Activated T-cell treated with anti-CD3 and anti-CD28 coated beads, Interleukin-2, amount 50 U/mL, for 48 hours (primary cell): Measurements from ENCODE around the gene ARRDC1.
A peak's percentile ranks its signal among the peaks of the same experiment; 100 is the strongest.
"Not testable (repeated sequence)": the region's sequence is repeated elsewhere in the genome, so short reads cannot be mapped to it uniquely, and the experiment has no call there.

Experiments
- DNase-seq, 2 experiments: peaks; one replicate each; pipeline ENCODE4 v3.0.0-alpha.2; 2020

Gene ARRDC1, protein sequence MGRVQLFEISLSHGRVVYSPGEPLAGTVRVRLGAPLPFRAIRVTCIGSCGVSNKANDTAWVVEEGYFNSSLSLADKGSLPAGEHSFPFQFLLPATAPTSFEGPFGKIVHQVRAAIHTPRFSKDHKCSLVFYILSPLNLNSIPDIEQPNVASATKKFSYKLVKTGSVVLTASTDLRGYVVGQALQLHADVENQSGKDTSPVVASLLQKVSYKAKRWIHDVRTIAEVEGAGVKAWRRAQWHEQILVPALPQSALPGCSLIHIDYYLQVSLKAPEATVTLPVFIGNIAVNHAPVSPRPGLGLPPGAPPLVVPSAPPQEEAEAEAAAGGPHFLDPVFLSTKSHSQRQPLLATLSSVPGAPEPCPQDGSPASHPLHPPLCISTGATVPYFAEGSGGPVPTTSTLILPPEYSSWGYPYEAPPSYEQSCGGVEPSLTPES

DNA sequence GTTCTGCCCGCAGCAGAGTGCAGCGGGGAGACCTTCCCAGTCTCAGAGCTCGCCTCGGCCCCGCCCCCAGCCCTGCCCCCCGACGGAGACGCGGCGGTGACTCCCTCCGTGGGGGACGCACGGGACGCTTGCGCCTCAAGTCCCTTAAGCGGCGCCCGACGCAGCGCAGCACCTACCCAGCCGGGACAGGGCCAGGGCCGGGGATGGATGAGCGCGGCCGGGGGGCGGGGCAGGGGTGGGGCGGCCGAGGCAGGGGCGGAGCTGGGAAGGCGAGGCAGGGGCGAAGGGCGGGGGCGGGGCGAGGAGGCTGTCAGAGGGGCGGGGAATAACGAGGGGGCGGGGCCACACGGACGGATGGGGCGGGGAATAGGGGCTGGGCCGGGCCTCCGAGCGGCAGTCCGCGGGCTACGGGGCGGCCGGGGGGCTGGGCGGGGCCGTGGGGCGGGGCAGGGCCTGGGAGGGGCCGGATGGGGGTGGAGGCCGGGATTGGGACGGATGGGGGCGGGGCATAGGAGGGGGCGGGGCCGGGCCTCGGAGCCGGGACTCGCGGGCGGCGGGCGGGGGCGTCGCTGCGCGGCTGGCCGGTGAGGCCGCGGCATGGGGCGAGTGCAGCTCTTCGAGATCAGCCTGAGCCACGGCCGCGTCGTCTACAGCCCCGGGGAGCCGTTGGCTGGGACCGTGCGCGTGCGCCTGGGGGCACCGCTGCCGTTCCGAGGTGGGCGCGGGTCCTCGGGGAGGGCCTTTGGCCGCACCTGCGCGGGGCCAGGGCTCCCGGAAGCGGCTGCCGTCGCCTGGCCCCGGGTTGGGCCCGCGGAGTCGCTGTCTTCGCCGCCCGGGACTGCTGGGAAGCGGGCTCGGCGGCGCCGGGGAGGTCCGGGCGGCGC lies at the start of gene ARRDC1:
TSS of gene ARRDC1 (plus strand) at position 566 of the 884 bp plus-strand sequence. CDS start at position 598, 32 bp downstream.
- DNase-seq, result peak; percentile 95

DNA sequence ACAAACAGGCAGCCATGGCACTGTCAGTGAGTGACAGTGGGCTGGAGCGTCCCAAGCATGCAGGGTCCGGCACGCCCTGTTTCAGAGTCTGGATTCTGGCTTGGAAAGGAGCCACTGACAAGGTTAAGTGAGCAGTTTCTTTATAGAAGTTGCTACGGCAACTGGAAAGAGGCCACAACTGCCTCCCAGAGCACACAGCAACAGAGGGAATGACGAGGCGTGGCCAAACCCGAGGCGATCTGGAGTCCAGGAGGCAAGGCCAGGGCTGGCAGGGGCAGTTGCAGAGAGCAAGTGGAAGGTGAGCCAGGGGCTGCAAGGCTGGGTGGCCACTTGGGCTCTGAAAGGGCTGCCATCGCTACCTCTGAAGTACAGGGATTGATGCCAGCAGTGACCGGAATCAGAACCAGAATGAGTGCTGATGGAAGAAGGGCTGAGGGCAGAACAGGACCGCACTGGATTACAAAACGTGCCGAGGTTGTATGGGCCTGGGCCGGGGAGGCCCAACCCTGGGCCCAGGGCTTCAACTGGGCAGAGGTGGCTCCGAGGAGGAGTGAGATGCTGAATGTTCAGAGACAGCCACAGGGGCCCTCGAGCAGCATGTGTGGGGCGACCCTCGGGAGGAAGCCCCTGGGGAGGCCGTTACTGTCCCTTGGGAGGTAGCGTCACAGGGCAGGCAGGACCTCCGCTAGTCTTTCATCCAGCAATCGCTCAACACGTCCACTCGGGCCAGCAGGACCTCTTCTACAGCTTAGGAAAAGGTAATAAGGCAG lies 49.2 kb upstream of the ARRDC1 start:
- no peak for DNase-seq

DNA sequence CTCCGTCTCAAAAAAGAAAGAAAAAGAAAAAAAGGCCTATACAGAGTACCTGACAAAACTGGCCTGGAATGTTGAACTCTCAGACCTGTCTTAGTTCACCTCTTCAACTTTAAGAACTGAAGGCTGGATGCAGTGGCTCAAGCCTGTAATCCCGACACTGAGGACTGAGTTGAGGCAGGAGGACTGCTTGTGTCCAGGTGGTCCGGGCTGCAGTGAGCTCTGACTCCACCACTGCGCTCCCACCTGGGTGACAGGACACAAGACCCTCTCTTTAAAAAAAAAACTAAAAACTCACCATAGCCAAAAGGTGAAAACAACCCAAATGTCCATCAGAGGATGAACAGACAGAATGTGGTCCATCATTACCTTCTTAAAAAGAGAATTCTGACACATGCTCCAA lies 47.4 kb upstream of the ARRDC1 start:
- no peak for DNase-seq

DNA sequence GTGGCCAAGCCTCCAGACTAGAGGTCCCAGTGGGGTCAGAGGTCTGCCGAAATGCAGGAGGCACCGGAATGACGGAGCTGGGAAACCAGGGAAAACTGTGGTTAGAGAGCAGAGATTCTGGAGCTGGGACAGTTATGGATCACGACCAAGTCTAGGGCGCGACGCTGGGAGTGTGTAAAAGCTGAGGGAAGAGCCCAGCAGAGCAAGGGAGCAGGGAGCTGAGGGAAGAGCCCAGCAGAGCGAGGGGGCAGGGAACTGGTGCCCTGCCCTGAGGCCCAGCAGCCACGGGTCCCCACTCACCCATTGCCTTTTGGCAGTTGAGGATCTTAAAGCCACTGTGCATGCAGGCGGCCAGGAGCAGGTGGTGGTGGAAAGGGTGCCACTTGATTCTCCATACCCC lies 41.4 kb upstream of the ARRDC1 start:
- no peak for DNase-seq

DNA sequence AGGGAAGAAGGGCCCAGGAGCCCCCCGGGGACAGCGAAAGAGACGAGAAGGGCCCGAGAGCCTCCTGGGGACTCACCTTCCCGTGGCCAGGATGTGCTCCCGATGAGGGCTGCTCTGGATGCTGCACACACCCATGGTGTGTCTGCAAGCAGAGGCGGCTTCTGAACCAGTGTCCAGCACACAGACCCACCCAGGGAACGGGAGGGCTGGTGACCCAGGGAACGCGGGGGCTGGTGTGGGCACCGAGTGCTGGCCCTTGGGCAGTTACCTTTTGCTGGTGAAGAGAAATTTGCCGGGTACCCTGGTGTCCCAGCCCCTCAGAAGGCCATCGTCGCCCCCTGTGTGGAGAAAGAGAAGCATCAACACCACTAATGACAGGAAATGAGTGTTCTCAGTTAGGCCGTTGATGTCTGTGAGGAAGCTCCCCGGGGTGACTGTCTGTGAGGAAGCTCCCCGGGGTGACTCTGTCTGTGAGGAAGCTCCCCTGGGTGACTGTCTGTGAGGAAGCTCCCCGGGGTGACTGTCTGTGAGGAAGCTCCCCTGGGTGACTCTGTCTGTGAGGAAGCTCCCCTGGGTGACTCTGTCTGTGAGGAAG lies 40.6 kb upstream of the ARRDC1 start:
- DNase-seq, result no peak

DNA sequence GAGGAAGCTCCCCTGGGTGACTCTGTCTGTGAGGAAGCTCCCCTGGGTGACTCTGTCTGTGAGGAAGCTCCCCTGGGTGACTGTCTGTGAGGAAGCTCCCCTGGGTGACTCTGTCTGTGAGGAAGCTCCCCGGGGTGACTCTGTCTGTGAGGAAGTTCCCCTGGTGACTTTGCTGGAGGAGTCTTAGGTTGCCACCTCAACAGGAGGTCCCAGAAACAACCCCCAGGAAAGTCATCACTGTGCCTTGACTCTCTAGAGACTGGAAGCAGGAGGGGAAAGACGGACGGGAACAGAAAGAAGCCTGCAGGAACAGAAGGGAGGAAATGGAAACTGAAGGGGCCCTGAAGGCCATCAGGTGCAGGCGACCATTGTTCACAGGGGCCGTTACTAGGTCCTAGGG lies 37.0 kb upstream of the ARRDC1 start:
- DNase-seq, result not testable (repeated sequence)

DNA sequence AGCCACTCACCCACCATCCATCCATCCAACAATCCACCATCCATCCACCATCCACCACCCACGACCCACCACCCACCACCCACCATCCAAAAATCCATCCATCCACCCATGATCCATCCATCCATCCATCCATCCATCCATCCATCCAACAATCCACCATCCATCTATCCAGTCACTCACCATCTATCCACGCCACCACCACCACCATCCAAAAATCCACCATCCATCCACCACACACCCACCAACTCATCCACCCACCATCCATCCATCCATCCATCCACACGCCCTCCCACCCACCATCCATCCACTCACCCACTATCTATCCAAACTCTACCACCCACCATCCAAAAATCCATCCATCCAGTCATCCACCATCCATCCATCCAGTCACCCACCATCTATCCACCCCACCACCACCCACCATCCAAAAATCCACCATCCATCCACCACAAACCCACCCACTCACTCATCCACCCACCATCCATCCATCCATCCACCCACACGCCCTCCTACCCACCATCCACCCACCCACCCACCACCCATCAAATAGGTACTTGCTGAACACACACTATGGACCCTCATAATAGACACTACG lies 35.8 kb upstream of the ARRDC1 start:
- DNase-seq, result no peak

DNA sequence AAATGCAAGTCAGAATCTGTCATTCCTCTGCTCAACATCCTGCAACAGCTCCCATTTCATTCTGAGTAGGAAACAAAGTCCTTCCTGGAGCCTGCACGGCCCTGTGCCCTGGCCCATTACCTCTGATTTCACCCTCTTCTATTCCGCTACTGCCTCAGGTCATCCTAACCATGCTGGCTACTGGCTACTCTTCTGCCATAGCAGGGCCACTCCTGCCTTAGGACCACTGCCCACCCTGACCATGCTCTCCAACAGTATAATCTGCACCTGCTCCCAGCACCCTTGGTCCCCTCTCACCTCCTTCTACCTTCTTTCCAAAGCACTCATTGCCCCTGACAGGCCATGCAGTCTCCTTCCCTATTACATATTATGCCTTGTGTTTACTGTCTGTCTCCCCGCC lies 34.9 kb upstream of the ARRDC1 start:
- no peak for DNase-seq

DNA sequence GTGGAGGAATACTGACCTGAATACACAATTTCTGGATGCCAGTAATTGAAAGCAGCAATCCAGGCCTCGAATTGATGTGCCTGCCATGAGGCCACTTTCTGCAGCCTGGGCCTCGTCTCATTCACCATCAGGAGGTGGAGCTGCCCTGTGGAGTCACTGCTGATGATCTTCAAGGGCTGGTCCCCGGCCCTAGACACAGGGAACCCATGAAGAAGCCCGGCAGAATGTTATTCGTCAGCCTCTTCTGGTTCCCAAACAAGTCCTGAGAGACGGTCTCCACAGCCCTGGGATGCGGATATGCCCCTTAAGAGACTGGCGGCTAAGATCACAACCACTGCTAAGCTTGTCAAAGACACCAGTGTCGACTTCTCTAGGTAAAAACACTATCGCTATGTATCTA lies 31.3 kb upstream of the ARRDC1 start:
- DNase-seq, result no peak

DNA sequence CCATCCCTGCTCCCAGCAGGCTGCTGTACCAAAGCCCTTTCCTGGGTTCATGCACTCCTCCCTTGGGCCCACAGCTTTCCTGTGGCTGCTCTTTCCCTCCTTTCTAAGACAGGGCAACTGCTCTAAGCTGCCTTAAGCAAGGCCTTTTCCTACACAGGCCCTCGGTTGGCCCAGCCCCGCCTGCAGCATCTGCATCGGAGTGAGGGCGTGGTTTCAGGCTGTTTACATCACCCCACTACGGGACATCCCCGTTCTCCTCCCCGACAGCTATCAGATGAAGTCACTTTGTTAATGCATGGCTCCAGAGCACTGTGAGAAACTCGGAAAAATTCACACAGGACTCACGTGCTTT lies 30.1 kb upstream of the ARRDC1 start:
- DNase-seq, result no peak

DNA sequence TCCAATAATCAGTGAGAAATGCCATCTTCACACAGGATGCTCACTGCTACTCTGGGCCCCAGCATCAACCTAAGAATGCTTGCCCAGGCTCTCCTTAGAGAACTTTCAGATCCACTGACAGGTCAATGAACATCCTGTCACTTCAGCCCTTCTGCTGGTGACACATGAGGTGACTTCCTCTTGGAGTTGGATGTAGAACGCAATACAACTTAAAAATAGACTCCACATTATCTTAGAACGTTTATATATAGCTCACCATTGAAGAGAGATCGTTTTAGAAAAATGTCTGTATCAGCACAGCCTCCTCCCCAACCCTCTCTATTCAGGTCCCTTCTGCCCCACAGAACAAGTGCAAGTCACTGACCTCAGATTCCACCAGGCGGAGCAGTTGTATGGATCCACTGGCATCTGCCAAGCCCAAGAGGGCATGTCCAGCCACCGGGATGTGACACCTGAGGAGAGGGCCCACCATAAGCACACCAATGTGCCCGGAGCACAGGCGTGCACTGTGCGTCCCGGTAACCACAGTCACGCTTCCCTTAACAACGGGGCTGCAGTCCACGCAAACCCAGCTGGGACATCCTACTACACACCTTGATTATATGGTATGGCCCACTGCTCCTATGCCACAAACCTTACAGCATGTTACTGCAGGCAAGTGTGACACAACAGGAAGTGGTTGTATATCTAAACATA lies 29.6 kb upstream of the ARRDC1 start:
- no peak for DNase-seq

DNA sequence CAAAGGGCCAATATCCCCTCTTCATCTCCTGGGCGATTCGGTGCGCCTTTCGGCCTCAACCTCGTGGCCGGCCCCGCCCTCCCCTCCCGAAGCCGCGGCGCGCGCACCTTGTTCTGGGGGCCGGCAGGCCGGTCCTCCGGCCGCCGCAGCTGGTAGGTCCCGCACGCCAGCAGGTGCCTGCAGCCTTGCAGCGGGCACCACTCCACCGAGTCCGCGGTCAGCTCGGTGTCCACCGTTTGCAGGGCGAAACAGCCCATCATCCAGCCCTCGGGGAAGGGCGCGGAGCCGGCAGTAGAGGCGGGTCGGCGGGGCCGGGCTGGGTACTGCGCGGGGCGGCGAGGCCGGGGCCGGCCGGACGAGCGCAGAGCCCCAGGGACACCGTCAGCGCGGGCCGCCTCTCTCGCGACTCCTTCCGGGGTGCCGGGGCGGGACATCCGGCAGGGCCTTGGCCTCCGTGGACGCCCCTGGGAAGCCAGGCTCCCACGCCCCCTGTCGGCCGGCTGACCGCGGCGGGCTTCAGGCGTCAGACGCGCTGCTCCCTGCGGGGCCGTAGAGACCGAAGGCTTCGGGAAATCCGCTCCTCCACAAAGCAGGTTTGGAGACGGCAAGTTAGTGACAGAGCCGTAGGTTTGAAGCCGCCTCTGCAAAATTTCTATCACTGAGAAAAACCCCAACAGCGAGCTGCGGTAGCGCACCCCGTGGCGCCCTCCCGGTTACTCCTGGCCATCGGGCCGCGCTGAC lies 26.8 kb upstream of the ARRDC1 start, which contains the start of gene DPH7:
TSS of gene DPH7 (minus strand) at position 408 of the 741 bp plus-strand sequence. CDS start at position 260, 148 bp downstream.
- peak; percentile 97 to 98 for DNase-seq

DNA sequence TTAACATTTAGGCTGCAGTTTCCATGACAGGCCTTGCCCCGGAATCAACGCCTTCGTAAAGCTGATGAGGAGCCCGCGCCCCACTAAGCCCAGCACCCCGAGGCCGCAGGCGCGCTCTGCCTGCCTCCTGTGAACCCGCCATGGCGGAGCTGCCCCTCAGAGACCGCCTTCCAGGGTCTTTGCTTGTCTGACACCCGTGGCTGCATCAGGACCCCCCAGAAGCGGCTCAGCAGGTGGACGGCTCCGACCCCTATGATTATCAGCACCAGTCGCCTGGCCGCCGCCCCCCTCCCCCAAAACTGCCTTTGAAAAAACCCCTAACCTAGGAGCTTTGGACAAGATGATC lies 26.3 kb upstream of the ARRDC1 start:
- no peak for DNase-seq

DNA sequence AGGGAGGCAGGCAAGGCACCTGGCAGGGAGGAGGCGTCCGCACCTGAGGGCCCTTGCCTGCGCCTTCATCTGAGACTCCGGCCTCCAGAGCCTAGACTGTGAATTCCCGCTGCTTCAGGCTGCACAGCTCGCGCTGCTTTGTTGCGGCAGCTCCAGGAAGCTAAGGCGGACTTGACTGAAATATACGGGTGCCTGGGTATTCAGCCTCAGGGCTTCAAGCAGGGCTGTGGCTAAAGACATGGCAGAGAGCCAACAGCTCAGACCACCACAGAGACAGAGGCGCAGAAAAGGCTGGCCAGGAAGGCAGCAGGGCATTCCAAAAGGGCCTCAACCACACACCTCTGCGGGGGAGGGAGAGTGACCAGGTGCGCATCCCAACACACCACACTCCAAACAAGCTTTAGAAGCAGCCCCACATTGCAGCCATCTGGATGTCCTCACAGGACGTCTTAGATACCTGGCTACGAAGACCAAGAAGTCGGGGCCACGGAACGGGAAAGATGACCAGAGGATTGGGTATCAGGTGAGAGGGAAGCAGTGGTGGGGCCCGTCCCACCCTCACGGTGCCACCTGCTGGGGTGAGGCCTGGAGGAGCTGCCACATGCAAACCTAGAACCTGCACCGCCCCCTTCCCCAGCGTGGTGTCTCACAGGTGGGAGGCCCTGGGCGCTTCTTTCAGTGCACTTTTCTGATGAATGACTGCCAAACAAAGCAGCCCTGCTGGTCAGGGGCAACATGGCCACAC lies 25.1 kb upstream of the ARRDC1 start:
- DNase-seq, result peak in 1 of 2 experiments; percentile 29

DNA sequence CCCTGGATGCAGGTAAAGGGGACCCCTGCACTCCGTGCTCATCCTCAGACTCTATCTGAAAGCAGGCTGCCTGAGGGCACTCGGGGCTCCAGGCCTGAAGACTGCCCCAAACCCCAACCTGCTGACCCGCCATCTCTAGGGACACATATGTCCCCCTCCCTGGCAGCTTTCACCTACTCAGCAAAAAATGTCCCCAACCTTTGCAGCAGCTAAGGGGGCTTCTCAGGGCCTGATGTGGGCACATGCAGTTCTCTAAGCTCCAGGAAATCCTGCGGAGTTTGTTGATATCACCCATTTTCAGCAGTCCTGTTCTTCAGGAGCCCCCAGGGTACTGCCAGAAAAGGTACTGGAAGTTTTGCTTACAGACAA lies 24.5 kb upstream of the ARRDC1 start:
- DNase-seq, result no peak

DNA sequence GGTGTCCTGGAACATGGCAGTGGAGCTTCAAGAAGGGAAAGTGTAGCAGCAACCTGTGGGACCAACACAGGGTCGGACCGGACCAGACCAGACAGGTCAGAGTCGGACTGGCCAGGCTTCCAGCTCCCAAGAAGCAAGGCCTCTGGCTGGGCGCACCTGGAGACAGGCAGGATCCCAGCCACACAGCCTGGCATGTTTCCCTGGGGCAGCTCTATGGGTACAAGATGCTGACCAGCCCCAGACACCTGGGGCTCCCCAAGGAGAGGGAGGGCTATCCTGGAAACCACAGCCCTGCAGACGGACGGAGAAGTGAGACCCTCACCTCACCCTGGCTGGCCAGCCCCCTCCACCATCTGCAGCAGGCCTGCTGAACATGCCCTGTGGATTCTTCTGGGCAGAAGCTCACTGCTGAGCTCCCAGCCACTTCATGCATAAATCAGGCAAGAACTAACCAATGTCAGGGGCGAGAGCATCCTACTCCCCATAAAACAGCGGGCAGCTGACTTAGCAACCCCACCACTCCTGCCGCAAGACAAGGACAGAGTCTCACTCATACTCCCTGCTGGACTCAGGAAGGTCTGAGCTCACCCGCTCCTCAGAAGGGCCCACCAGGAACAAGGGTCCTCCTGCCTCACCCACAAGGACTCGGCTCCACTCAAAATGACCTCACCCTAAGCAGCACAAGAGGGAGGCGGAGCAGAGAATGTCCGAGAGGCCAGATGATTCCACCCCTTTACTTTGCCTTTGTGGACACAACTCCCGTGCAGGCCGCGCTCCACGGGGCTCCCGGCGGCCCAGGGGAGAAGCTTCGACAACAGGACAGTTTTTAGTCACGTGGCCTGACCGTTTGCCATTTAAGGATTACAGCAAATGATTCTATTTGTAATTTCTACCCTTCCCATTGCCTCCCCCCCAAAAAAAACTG lies 23.9 kb upstream of the ARRDC1 start:
- no peak for DNase-seq

DNA sequence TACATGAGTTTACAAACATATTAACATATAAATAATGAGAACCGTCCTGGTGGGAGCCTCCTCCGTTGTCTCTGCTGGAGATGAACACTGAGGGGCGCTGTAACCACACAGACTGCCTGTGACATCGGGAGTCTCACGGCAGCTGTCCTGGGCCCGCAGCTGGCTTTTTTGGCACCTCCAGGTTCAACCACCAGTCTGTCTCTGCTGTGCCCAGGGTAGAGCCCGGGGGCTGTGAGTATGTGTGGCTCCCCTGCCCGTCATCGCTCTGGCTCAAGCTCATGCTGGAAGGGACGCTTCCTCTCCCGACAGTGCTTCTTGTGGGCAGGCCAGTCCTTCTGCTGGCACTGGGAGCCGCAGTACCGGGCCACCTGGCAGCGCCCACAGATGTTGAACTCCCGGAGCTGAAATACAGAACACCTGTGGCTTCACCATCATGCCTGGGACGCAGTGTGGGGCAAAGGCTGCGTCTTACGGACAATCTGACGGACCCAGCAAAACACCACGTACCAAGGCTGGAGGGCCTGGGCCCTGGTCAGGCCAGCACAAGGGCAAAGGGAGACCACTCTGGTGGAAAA lies 23.1 kb upstream of the ARRDC1 start:
- DNase-seq, result peak in 1 of 2 experiments; percentile 35

DNA sequence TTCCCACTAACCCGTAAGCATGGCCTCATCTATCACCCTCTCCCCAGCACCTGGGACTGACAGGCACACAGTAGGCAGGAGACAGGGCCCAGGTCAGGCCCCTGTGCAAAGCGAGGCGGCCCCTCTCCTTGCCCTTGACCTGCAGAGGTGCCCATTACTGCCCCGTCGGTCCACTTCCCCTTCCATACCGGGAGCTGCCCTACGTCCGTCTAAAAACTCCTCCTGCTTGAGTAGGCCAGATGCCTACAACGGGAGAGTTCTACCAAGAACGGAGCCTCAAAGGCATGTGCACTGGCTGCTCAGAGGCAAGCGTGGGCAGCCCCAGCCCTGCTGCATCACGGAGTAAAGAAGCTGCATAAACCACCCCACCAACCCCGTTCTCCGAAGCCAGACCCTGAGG lies 22.1 kb upstream of the ARRDC1 start:
- DNase-seq, result no peak

DNA sequence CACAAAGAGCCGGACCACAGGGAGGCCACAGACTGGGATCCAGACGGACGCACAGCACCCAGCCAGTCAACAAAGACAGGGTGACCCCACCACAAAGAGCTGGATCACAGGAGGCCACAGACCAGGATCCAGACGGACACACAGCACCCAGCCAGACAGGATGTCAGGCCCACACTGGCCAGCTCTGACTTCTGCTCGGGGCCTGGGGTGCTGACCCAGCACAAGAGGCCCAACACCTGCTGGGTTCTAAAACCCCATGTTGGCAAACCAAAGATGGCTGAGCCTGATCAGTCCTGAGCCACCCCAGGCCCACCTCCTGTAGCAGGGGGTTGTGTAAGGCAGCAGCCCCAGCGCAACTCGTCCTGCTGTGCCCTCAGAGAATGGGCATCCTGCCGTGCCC lies 21.5 kb upstream of the ARRDC1 start:
- DNase-seq, result no peak
